Fibroblast of pulmonary artery (primary cell): ENCODE measurements around the gene LEUTX.
A peak's percentile ranks its signal among the peaks of the same experiment; 100 is the strongest.

ENCODE experiments used
- DNase-seq: peaks from one replicate; pipeline ENCODE4 v3.0.0-alpha.2; 2010; ENCODE audit warnings: low read depth
- H3K4me3 ChIP-seq: replicated peaks from 2 replicates; pipeline ENCODE4 v1.5.1; 2011; ENCODE audit warnings: low read depth, mild to moderate bottlenecking, control low read depth, low read length, moderate library complexity
- TF ChIP-seq, protein P1 (sequence below): IDR thresholded peaks from 2 replicates; pipeline ENCODE4 v1.5.1; 2011; ENCODE audit warnings: mild to moderate bottlenecking, control low read depth, low read length, inconsistent platforms; ENCODE audit errors: missing control alignments

Gene LEUTX

DNA sequence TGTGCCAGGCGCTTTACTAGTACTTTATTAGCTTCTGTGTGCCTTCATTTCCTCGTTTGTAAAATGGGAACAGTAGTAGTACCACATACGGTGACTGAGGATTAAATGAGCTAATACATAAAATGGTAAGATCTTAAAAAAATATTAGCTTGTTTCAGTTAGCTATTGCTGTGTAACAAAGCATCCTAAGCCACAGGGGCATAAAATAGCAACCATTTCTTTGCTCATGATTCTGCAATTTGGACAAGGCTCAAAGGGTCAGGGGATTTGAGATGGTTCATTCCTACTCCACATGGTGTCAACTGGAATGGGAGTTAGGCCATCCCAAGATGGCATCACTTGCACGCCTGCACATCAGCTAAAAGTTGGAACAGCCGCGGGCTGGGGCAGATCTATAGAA is 42.0 kb downstream of the LEUTX start:
- no peak overlapping the region for H3K4me3 ChIP-seq
- no peak for DNase-seq
- TF ChIP-seq, protein P1, sequence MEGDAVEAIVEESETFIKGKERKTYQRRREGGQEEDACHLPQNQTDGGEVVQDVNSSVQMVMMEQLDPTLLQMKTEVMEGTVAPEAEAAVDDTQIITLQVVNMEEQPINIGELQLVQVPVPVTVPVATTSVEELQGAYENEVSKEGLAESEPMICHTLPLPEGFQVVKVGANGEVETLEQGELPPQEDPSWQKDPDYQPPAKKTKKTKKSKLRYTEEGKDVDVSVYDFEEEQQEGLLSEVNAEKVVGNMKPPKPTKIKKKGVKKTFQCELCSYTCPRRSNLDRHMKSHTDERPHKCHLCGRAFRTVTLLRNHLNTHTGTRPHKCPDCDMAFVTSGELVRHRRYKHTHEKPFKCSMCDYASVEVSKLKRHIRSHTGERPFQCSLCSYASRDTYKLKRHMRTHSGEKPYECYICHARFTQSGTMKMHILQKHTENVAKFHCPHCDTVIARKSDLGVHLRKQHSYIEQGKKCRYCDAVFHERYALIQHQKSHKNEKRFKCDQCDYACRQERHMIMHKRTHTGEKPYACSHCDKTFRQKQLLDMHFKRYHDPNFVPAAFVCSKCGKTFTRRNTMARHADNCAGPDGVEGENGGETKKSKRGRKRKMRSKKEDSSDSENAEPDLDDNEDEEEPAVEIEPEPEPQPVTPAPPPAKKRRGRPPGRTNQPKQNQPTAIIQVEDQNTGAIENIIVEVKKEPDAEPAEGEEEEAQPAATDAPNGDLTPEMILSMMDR, result no peak

DNA sequence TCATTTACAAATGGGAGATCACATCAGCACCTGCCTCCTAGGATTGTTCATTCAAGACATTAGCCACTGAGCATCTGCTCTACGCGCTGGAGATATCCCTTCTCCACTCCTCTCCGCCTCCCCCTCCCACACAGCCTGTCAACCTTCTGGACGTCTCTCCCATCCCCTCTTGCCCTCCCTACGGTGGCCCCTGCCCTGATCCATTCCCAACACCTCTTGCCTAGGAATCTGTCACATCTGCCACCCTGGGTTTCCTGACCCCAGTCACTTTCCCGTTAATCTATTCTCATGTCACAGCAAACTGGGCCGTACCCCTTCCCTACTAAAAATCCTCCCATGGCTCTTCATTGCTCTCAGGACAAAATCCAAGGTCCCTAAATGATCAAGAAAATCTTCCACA is 45.0 kb downstream of the LEUTX start:
- TF ChIP-seq, protein P1, result no peak
- DNase-seq, result no peak
- H3K4me3 ChIP-seq, result peak overlapping the region; percentile 89

DNA sequence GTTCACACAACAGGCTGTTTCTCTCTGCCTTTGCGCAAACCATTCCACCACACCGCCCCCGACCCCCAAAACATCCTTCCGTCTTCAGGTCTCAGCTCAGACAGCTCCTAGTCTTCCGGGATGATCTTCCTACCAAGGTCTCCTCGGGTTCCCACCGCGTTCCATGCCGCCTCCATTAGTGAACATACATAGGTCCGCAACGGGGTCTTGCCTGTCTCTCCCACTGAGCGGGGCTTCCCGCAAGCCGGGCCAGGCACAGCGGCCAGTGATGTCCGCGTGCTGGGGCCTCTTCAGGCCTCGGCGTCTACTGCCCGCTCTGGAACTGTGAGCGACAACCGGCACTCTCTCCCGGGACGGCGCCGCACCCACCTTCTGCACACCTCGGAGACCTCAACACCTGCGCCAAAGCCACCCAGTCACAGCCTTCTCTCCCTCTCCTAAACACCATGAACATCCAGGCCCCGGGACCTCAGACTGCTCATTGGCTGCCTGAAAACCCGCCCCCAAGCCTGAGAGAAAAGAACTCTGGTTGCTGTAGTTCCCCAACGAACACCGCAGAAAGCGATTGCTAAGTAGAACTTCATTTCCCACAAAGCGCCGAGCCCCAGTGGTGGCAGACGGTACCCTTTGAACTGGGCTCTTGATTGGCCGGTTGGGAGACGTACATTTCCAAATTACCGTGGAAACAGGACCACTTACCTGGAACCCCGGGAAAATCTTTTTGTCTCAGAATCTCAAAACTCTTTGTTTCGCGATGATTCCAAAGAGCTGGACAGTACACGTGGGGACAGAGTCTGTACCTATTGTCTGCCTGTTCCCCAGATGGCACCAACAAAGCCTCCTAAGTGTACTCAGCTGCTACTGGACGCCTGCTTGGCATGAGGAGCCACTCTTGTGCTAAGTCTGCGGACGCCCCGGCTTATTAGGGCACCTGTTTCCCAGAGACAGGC is 45.8 kb downstream of the LEUTX start:
- TF ChIP-seq, protein P1, result no peak
- DNase-seq, result peak; percentile 94
- H3K4me3 ChIP-seq, result peak overlapping the region; percentile 89

DNA sequence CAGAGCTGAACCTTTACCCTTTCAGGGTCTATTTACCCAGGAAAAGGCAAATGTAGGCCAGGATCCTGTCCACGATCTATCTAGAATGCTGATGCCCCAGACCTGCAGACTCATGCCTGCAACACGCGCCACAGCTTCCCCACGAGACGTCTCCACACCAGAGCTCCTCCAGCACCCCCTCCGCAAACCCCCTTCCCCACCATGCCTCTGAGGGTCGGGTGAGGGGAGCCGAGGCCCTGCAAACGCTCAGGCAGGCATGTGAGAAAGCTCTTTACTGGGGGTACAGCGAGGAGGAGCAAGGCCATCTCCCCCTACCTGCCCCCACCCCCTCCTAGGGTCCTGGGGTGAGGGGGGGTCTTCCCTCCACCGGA is 46.4 kb downstream of the LEUTX start:
- TF ChIP-seq, protein P1, result no peak
- DNase-seq, result no peak
- no peak overlapping the region for H3K4me3 ChIP-seq

DNA sequence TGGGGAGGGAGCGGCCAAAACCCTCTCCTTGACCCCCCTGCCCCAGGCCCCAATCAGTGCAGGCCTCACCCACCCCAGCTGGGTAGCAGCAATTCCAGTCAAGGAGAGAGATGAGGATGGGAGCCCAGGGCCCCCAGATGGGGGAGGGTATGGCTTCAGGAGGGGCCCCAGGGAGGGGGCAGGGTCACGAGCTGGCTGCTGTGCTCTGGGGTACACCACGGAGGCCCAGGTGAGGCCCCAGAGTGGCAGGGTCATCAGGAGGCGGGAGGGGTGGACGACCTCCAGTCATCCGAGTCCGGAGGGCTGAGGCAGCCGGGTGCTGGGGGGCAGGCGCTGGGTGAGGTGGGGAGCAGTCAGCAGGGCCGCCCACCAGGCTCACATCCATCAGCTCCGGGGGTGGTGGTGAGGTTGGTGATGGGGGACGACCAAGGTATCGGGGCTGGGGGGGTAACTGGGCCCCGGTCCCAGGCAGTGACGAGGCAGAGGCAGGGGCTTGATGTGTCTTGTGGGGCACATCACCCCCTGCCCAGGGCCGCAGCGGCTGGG is 47.0 kb downstream of the LEUTX start:
- H3K4me3 ChIP-seq, result no peak overlapping the region
- TF ChIP-seq, protein P1, result no peak
- no peak for DNase-seq

DNA sequence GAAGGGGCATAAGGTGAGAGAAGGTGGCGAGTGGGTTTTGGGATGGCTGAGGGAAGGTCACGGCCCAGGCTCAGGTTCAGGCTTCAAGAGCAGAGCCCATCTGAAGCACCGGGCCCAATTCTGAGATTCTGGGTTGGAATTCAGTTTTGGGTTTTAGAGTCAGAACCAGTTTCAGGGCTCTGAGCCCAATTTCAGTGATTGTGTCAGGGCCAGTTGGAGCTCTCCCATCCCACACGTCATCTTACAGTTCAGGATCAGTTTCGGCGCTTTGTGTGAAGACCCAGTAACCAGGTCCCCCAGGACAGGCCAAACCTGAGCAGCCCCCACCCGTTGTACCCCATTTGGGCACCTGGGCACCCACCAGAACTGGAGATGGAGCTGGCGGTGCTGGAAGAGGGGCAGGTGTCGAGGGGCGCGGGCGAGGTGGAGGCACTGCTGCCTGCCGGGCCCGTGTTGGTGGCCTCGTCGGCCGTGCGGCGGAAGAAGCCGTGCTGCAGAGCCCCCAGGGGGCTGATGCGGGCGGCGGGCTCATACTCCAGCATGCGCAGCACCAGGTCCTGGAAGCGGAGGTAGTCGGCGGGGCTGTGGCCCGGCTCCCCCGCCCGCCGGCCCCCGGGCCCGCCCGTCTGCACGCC is 47.8 kb downstream of the LEUTX start:
- DNase-seq, result no peak
- TF ChIP-seq, protein P1, result no peak
- no peak overlapping the region for H3K4me3 ChIP-seq
